GM15510 (cell line): ENCODE measurements around the gene BTBD2.
A peak's percentile ranks its signal among the peaks of the same experiment; 100 is the strongest.

Experiments
- POLR2A ChIP-seq: IDR thresholded peaks from 3 replicates; pipeline ENCODE4 v1.6.1; 2011; ENCODE audit warnings: borderline replicate concordance; ENCODE audit not compliant: insufficient read length; ENCODE audit errors: extremely low read depth

The BTBD2 gene

GRCh38 chr19:2046046-2046907 lies 30.8 kb upstream of the BTBD2 start:
- peak; percentile 29 for TF ChIP-seq POLR2A

GRCh38 chr19:2045501-2046045 lies 30.1 kb upstream of the BTBD2 start:
- TF ChIP-seq POLR2A, result peak; percentile 49

- no peak for TF ChIP-seq POLR2A
Measured at GRCh38 chr19:2044709-2045500, 29.4 kb upstream of the BTBD2 start.

- peak; percentile 17 for TF ChIP-seq POLR2A
Measured at GRCh38 chr19:2043961-2044708, 28.6 kb upstream of the BTBD2 start.

GRCh38 chr19:2043251-2043641 lies 27.7 kb upstream of the BTBD2 start:
- TF ChIP-seq POLR2A, result no peak

- TF ChIP-seq POLR2A, result no peak
Measured at GRCh38 chr19:2042485-2043250, 27.2 kb upstream of the BTBD2 start.

- peak; percentile 60 for TF ChIP-seq POLR2A
Measured at GRCh38 chr19:2041683-2042484, 26.4 kb upstream of the BTBD2 start.

GRCh38 chr19:2041433-2041682 lies 25.8 kb upstream of the BTBD2 start:
- no peak for TF ChIP-seq POLR2A

- TF ChIP-seq POLR2A, result no peak
Measured at GRCh38 chr19:2040647-2041432, 25.3 kb upstream of the BTBD2 start.

- TF ChIP-seq POLR2A, result no peak
Measured at GRCh38 chr19:2039959-2040646, 24.6 kb upstream of the BTBD2 start.

- TF ChIP-seq POLR2A, result peak; percentile 28
Measured at GRCh38 chr19:2039089-2039958, 23.8 kb upstream of the BTBD2 start.
